Measurements from ENCODE around the gene ASTN2.

Gene ASTN2

DNA sequence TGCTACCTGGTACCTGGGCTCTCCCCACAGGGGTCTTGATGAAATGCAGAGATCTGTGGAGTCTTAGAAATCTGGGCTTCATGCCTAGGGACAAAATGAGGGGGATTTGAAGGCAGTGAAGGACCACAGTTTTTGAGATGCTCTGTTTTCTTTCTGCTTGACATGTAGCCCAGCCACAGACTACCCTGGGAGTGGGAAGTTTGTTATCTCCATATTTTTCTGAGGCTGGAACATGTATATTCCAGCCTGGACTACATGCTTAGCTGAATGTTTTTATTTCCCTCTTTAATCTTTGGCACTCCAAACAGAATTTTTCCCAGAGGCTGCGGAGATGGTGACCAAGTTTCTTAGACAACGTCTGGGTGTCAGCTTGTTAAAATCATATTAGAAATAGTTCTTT lies 1008.4 kb downstream of the ASTN2 start:
- no peaks in the 10 kb centered on the region for H3K4me1 ChIP-seq (ENCODE audit: insufficient read depth, low read length)
- no peak overlapping the region for H3K27ac ChIP-seq (ENCODE audit: low read depth, low read length)
- no peak overlapping the region for H3K9ac ChIP-seq (ENCODE audit: low read length)
- H3K4me3 ChIP-seq (ENCODE audit: low read depth in 1 of 2, low read length in 2 of 2), result no peak overlapping the region
- no peaks in the 10 kb centered on the region for H3K27me3 ChIP-seq (ENCODE audit: control insufficient read depth in 1 of 2, insufficient read depth in 2 of 2, low read length in 2 of 2)
- H3K36me3 ChIP-seq (ENCODE audit: insufficient read depth, low read length), result no peaks in the 10 kb centered on the region
- no peaks in the 10 kb centered on the region for H3K9me3 ChIP-seq (ENCODE audit: low read length)

DNA sequence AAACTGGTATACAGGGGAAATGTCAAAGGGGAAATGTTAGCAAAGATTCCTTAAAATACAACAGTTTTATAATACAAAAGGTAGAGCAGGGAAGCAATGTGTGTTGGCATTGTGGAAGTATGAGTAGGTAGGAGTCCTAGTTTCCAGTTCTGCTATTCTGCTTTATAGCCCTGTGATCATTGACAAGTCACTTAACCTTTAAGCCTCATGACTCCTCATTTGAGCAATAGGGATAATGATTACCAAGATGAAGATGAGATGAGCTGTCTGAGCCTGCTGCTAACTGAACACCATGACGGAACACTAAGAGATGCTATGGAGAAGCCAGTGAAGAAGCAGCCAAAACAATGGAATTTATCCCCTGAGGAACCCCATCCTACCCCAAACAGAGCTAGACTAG lies 1009.5 kb downstream of the ASTN2 start:
- no peaks in the 10 kb centered on the region for H3K4me1 ChIP-seq (ENCODE audit: insufficient read depth, low read length)
- no peaks in the 10 kb centered on the region for H3K36me3 ChIP-seq (ENCODE audit: insufficient read depth, low read length)
- no peak overlapping the region for H3K9ac ChIP-seq (ENCODE audit: low read length)
- H3K4me3 ChIP-seq (ENCODE audit: low read depth in 1 of 2, low read length in 2 of 2), result no peak overlapping the region
- H3K27ac ChIP-seq (ENCODE audit: low read depth, low read length), result no peak overlapping the region
- H3K27me3 ChIP-seq (ENCODE audit: control insufficient read depth in 1 of 2, insufficient read depth in 2 of 2, low read length in 2 of 2), result no peaks in the 10 kb centered on the region
- no peaks in the 10 kb centered on the region for H3K9me3 ChIP-seq (ENCODE audit: low read length)

DNA sequence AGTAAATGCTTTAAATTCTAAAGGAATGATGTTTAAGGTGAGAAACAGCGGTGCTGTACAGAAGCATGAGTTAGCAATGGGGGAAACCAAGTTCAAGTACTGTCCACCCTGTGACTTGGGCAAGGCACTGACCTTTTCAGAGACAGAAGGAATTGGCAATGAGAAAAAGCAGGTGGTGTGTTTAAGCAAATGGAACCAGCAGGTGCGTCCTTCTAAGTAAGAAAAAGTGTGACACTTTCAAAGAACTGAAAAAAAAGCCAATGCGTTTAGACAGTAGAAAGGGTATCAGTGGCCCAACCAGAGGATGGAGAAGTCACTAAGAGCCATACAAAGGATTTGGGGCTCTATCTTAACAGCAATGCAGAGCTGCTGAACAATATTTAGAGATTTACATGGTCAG lies 1010.6 kb downstream of the ASTN2 start:
- no peaks in the 10 kb centered on the region for H3K4me1 ChIP-seq (ENCODE audit: insufficient read depth, low read length)
- H3K9me3 ChIP-seq (ENCODE audit: low read length), result no peaks in the 10 kb centered on the region
- no peak overlapping the region for H3K27ac ChIP-seq (ENCODE audit: low read depth, low read length)
- H3K9ac ChIP-seq (ENCODE audit: low read length), result no peak overlapping the region
- H3K27me3 ChIP-seq (ENCODE audit: control insufficient read depth in 1 of 2, insufficient read depth in 2 of 2, low read length in 2 of 2), result no peaks in the 10 kb centered on the region
- H3K36me3 ChIP-seq (ENCODE audit: insufficient read depth, low read length), result no peaks in the 10 kb centered on the region
- H3K4me3 ChIP-seq (ENCODE audit: low read depth in 1 of 2, low read length in 2 of 2), result no peak overlapping the region

DNA sequence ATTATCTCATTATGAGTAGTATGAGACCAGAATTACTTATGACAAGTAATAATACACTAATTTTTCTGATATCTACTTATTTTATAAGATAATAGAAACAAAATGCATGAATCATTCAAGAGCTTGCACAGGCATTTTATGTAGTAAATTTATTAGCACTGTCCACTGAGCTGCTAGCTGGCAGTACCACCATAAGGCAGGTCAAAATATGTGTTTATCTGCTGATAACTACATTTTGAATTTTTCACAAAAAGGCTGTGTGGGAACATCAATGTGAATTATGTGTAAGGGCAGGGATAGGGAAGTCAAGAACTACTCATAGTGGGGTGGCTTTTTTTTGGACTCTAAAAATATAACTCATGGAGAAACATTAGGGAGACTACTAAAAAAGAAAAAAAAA lies 1011.7 kb downstream of the ASTN2 start:
- Histone ChIP-seq H3K9me3 (ENCODE audit: low read length) (no peaks in the 10 kb centered on the region), H3K9ac (ENCODE audit: low read length) (no peak overlapping the region)

DNA sequence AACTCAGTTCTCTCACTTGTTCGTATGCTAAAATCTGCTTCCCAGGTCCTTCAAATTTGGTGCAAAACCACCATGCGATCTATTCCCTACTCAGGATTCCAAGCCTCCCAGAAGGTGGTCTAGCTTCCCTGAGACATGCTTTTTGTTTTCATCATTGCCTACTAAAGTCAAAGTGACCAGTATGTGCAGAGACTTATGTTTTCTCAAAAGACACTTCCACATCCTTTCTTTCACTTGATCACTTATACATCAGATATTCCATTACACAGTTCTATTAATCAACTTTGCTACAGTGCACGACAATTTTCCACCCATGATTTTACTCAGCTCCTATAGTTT lies 1019.2 kb downstream of the ASTN2 start:
- H3K36me3 ChIP-seq (ENCODE audit: insufficient read depth, low read length), result no peaks in the 10 kb centered on the region
- H3K9me3 ChIP-seq (ENCODE audit: low read length), result no peaks in the 10 kb centered on the region
- no peaks in the 10 kb centered on the region for H3K4me1 ChIP-seq (ENCODE audit: insufficient read depth, low read length)
- H3K9ac ChIP-seq (ENCODE audit: low read length), result no peak overlapping the region
- H3K4me3 ChIP-seq (ENCODE audit: low read depth in 1 of 2, low read length in 2 of 2), result no peak overlapping the region
- H3K27ac ChIP-seq (ENCODE audit: low read depth, low read length), result no peak overlapping the region
- no peaks in the 10 kb centered on the region for H3K27me3 ChIP-seq (ENCODE audit: control insufficient read depth in 1 of 2, insufficient read depth in 2 of 2, low read length in 2 of 2)

More for the DNA sequence above, 1011.7 kb downstream of the ASTN2 start:
- H3K27ac ChIP-seq (ENCODE audit: low read depth, low read length), result no peak overlapping the region
- H3K36me3 ChIP-seq (ENCODE audit: insufficient read depth, low read length), result no peaks in the 10 kb centered on the region
- no peak overlapping the region for H3K4me3 ChIP-seq (ENCODE audit: low read depth in 1 of 2, low read length in 2 of 2)
- no peaks in the 10 kb centered on the region for H3K4me1 ChIP-seq (ENCODE audit: insufficient read depth, low read length)
- no peaks in the 10 kb centered on the region for H3K27me3 ChIP-seq (ENCODE audit: control insufficient read depth in 1 of 2, insufficient read depth in 2 of 2, low read length in 2 of 2)

DNA sequence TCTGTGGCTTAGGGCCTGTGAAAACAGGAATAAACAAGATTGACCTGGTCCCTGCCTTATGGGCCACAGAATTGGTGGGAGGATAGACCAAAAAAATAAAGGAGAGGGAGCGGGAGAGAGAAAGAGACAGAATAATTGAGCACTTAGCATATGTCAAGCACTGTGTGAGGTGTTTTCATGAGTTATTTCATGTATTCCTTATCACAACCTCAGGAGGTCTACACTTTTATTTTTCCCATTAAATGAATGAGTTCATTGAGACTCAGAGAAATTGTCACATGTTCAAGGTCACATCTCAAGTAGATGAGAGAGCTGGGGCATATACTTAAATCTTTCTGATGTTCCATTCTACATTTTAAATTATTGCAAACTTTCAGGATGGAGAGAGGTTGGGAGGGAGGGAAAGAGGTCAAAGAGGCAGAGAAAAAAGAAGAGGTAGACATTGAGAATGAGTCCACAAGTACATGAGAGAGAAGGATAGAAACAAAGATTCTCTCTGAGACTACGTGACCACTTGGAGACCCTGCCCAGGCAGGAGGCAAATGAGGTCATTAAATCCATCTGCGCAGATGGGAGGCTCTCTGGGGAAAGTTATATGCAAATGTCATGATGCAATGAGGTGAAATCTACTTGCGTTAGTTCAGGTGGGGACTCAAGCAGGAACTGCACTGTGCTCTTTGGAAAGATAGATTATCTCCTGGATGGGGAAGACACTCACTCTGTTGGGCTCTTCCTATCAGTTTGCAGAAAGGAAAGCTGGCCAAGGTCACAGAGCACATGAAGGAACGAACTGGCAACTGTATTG lies 1019.8 kb downstream of the ASTN2 start:
- no peak overlapping the region for H3K27ac ChIP-seq (ENCODE audit: low read depth, low read length)
- no peaks in the 10 kb centered on the region for H3K27me3 ChIP-seq (ENCODE audit: control insufficient read depth in 1 of 2, insufficient read depth in 2 of 2, low read length in 2 of 2)
- H3K36me3 ChIP-seq (ENCODE audit: insufficient read depth, low read length), result no peaks in the 10 kb centered on the region
- H3K4me3 ChIP-seq (ENCODE audit: low read depth in 1 of 2, low read length in 2 of 2), result no peak overlapping the region
- no peak overlapping the region for H3K9ac ChIP-seq (ENCODE audit: low read length)
- no peaks in the 10 kb centered on the region for H3K4me1 ChIP-seq (ENCODE audit: insufficient read depth, low read length)
- no peaks in the 10 kb centered on the region for H3K9me3 ChIP-seq (ENCODE audit: low read length)

DNA sequence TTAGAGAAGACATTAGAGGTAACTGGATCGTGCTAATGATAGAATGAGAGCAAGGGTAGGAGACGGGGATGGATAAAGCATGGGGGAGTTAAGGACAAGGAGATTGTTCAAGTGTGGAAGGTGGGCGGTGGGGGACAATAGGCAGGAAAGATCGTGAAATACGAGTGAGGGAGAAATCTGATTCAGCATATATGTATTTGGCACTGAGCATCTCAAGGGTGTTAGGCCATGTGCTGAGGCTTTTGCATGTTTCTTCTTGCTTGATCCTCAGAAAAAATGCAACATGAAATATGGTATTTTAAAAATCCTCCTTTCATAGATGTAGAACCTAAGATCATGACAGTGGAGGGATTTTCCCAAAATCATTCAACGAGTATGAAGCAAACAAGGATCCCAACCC lies 1020.8 kb downstream of the ASTN2 start:
- no peak overlapping the region for H3K27ac ChIP-seq (ENCODE audit: low read depth, low read length)
- H3K4me3 ChIP-seq (ENCODE audit: low read depth in 1 of 2, low read length in 2 of 2), result no peak overlapping the region
- no peaks in the 10 kb centered on the region for H3K36me3 ChIP-seq (ENCODE audit: insufficient read depth, low read length)
- no peaks in the 10 kb centered on the region for H3K9me3 ChIP-seq (ENCODE audit: low read length)
- no peaks in the 10 kb centered on the region for H3K27me3 ChIP-seq (ENCODE audit: control insufficient read depth in 1 of 2, insufficient read depth in 2 of 2, low read length in 2 of 2)
- no peaks in the 10 kb centered on the region for H3K4me1 ChIP-seq (ENCODE audit: insufficient read depth, low read length)
- H3K9ac ChIP-seq (ENCODE audit: low read length), result no peak overlapping the region

DNA sequence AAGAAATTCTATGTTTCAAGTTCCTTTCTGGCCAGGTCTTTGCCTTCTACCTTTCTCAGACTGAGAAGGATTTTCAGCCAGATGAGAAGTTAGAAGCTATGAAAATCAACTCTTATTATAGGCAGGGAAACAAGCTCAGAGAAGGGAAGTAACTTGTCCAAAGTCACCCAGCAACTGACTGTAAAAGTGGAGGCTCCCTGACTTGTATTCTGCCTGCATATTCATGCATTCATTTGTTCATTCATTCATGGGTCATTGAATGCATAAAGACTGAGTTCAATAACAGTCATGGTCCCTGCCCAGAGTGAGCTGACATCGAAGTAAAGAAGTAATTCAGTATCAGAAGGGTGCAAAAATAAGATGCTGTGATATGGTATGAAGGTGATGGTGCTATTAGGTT lies 1021.7 kb downstream of the ASTN2 start:
- H3K9ac ChIP-seq (ENCODE audit: low read length), result no peak overlapping the region
- H3K4me1 ChIP-seq (ENCODE audit: insufficient read depth, low read length), result no peaks in the 10 kb centered on the region
- no peak overlapping the region for H3K27ac ChIP-seq (ENCODE audit: low read depth, low read length)
- no peaks in the 10 kb centered on the region for H3K9me3 ChIP-seq (ENCODE audit: low read length)
- H3K4me3 ChIP-seq (ENCODE audit: low read depth in 1 of 2, low read length in 2 of 2), result no peak overlapping the region
- H3K36me3 ChIP-seq (ENCODE audit: insufficient read depth, low read length), result no peaks in the 10 kb centered on the region
- no peaks in the 10 kb centered on the region for H3K27me3 ChIP-seq (ENCODE audit: control insufficient read depth in 1 of 2, insufficient read depth in 2 of 2, low read length in 2 of 2)

DNA sequence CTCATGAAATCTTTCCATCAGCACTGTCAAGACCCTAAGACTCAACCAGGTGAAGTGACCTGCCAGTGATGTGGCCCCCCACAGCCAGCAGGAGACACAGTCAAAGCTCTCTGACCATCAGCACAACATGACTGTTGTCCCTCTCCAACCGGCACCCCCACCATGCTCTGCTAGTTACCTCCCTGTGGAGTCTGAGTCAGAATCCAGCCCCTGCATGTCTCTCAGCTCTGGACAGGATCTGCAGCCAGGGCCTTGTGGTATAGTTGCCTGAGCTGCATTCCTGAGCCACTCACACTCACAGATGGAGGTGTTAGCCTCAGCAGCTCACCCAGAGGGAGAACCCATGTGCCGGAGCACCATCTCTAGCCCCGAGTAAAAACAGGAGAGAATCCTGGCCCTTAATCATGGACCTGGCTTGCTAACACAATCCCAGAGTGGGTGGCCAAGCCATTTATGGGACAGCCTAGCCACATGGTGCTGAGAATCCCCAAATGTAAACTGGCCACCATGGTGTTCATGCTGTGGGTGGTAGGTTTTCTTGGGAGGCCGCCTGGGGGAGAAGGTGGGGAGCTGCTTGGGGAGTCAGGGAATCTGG lies 1023.5 kb downstream of the ASTN2 start:
- H3K27ac ChIP-seq (ENCODE audit: low read depth, low read length), result no peak overlapping the region
- H3K9ac ChIP-seq (ENCODE audit: low read length), result no peak overlapping the region
- H3K4me1 ChIP-seq (ENCODE audit: insufficient read depth, low read length), result no peaks in the 10 kb centered on the region
- H3K27me3 ChIP-seq (ENCODE audit: control insufficient read depth in 1 of 2, insufficient read depth in 2 of 2, low read length in 2 of 2), result no peaks in the 10 kb centered on the region
- H3K36me3 ChIP-seq (ENCODE audit: insufficient read depth, low read length), result no peaks in the 10 kb centered on the region
- no peak overlapping the region for H3K4me3 ChIP-seq (ENCODE audit: low read depth in 1 of 2, low read length in 2 of 2)
- H3K9me3 ChIP-seq (ENCODE audit: low read length), result no peaks in the 10 kb centered on the region

DNA sequence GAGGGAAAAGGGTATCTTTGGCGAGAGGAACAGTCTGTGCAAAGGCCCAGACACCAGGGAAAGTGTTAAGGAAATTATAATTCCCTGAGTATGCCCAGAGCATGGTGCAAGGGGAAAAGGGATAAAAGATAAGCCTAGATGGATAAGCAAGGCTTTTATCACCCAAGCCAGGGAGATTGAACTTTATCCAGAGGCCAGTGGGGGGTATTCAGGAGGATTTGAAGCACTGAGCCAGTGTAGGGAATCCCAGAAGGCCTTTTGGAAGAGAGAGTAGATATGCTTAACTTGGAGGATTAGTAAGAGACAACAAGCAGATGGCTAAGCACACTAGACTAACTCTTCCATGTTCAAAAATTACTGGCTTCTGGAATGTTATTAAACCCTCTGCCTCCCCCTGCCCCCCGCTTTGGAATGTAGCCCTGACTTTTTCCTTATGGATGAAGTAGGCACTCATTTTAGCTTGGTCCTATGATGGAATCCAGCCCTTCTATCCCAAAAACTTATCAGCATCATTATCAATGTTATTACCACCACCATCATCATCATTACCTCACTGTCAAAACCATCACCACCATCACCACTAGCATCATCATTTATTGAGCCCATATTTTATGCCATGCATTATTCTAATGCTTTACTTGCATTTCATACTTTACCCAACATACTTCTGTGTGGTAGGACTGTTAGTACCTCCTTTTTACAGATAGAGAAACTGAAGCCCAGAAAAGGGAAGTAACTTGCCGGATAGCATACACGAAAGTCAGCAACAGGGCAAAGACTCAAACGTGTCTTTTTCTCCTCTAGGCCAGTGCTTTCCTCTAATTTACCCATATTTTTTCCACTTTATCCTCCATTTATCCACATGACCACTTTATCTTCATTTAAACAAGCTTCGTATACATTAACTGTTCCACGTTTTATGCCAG lies 1024.3 kb downstream of the ASTN2 start:
- Histone ChIP-seq H3K27me3 (ENCODE audit: control insufficient read depth in 1 of 2, insufficient read depth in 2 of 2, low read length in 2 of 2) (no peaks in the 10 kb centered on the region), H3K4me3 (ENCODE audit: low read depth in 1 of 2, low read length in 2 of 2) (no peak overlapping the region), H3K36me3 (ENCODE audit: insufficient read depth, low read length) (no peaks in the 10 kb centered on the region), H3K9me3 (ENCODE audit: low read length) (no peaks in the 10 kb centered on the region), H3K4me1 (ENCODE audit: insufficient read depth, low read length) (no peaks in the 10 kb centered on the region), H3K27ac (ENCODE audit: low read depth, low read length) (no peak overlapping the region), H3K9ac (ENCODE audit: low read length) (no peak overlapping the region)

DNA sequence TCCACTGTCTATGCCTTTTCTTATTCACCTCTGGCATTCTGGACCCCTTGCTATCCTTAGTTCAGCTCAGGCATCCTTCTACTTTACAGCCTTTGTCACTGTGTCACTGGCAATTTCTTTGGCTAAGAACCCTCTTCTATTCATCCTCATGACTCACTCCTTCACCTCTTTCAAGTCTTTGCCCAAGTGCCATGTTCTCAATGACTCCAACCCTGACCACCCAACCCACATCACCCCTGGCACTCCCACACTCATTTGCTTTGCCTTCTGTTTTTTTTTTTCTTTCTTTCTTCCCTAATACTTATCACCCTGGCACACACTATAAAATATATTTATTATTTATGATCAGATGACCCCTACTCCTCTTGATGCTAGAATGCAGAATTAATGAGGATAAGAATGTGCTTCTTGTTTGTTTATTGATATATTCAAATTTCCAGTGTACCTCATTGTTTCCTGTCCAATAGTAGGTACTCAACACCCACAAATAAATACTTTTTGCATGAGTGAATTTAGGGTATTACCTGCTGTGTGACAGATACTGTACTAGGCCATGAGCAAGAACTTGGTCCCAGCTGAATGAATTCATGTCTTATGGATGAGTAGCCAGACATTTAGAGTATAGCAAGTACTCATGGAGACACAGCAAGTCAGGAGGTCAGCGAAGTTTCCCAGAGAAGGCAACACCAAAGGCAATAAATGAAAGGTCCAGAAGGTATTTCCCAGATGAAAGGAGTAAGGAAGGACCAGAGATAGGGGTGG lies 1025.1 kb downstream of the ASTN2 start:
- no peaks in the 10 kb centered on the region for H3K9me3 ChIP-seq (ENCODE audit: low read length)
- H3K9ac ChIP-seq (ENCODE audit: low read length), result no peak overlapping the region
- H3K27me3 ChIP-seq (ENCODE audit: control insufficient read depth in 1 of 2, insufficient read depth in 2 of 2, low read length in 2 of 2), result no peaks in the 10 kb centered on the region
- H3K4me3 ChIP-seq (ENCODE audit: low read depth in 1 of 2, low read length in 2 of 2), result no peak overlapping the region
- no peaks in the 10 kb centered on the region for H3K36me3 ChIP-seq (ENCODE audit: insufficient read depth, low read length)
- H3K27ac ChIP-seq (ENCODE audit: low read depth, low read length), result no peak overlapping the region
- H3K4me1 ChIP-seq (ENCODE audit: insufficient read depth, low read length), result no peaks in the 10 kb centered on the region

Measured in muscle layer of colon (tissue), 2 donors.